GM12874 (cell line): ENCODE data around the gene EFHD1.

ENCODE experiments used
- TF ChIP-seq, protein P1 (sequence below): IDR thresholded peaks from 2 replicates; pipeline ENCODE4 v1.5.1; 2011; ENCODE audit warnings: low read depth, mild to moderate bottlenecking, control low read depth, low read length, moderate library complexity; ENCODE audit not compliant: insufficient read depth

The EFHD1 gene

DNA sequence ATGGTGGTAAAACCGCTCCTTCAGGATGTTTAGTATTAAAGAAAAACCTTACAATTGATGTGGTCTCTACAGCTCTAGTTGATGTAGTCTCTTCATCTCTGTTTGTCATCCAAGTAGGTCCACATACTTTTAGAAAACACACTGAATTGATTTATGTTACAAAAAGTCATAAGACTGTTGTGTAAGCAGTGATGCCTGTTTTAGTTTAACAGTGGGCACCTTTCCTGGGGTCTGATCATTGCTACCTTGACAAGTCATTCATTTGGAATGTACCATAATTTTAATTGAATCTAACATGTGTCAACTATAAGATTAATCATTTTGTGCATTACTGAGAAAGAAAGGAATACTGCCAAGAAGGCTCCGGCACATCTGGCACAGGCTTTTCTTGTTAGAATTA is 98.1 kb downstream of the EFHD1 start:
- TF ChIP-seq, protein P1, sequence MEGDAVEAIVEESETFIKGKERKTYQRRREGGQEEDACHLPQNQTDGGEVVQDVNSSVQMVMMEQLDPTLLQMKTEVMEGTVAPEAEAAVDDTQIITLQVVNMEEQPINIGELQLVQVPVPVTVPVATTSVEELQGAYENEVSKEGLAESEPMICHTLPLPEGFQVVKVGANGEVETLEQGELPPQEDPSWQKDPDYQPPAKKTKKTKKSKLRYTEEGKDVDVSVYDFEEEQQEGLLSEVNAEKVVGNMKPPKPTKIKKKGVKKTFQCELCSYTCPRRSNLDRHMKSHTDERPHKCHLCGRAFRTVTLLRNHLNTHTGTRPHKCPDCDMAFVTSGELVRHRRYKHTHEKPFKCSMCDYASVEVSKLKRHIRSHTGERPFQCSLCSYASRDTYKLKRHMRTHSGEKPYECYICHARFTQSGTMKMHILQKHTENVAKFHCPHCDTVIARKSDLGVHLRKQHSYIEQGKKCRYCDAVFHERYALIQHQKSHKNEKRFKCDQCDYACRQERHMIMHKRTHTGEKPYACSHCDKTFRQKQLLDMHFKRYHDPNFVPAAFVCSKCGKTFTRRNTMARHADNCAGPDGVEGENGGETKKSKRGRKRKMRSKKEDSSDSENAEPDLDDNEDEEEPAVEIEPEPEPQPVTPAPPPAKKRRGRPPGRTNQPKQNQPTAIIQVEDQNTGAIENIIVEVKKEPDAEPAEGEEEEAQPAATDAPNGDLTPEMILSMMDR = no peak
